Smooth muscle cell (in vitro differentiated cells): ENCODE data around the gene BTNL9. TPM values are rescaled to one million over a fixed set of nuclear protein-coding genes. Genes with fewer than 3 reads are reported as not detected.

ENCODE experiments used
- DNase-seq: peaks from one replicate; lab custom pipeline; 2025; ENCODE audit not compliant: unreplicated experiment; lab: John Stamatoyannopoulos, UW
- H2AFZ ChIP-seq: fragments of 200-600 bp; sonication (generic); 2 replicates; pipeline ENCODE4 v1.6.0; 2016; ENCODE audit warnings: antibody characterized with exemption, low read depth, mild to moderate bottlenecking
- H3F3A ChIP-seq: fragments of 200-600 bp; sonication (generic); 2 replicates; pipeline ENCODE4 v1.6.0; 2017; ENCODE audit warnings: antibody characterized with exemption, low read depth
- H3K27ac ChIP-seq: fragments of 200-600 bp; sonication (generic); 2 replicates; pipeline ENCODE4 v1.5.1; 2016; ENCODE audit warnings: low read depth, mild to moderate bottlenecking
- H3K27me3 ChIP-seq: fragments of 200-600 bp; sonication (generic); 2 replicates; pipeline ENCODE4 v1.6.1; 2016; ENCODE audit warnings: low read depth, mild to moderate bottlenecking
- H3K36me3 ChIP-seq: fragments of 200-600 bp; sonication (generic); 2 replicates; pipeline ENCODE4 v1.5.1; 2016; ENCODE audit warnings: low read depth
- H3K4me1 ChIP-seq: fragments of 200-600 bp; sonication (generic); 2 replicates; pipeline ENCODE4 v1.5.1; 2016; ENCODE audit warnings: low read depth
- H3K4me2 ChIP-seq: fragments of 200-600 bp; sonication (generic); 2 replicates; pipeline ENCODE4 v1.6.0; 2016; ENCODE audit warnings: mild to moderate bottlenecking
- H3K4me3 ChIP-seq: fragments of 200-600 bp; sonication (generic); 2 replicates; pipeline ENCODE4 v1.5.1; 2016; ENCODE audit warnings: mild to moderate bottlenecking
- H3K79me2 ChIP-seq: fragments of 200-600 bp; sonication (generic); 2 replicates; pipeline ENCODE4 v1.6.0; 2016; ENCODE audit warnings: low read depth, mild to moderate bottlenecking
- H3K9ac ChIP-seq: fragments of 200-600 bp; sonication (generic); 2 replicates; pipeline ENCODE4 v1.6.0; 2016; ENCODE audit warnings: low read depth
- H3K9me3 ChIP-seq: fragments of 200-600 bp; sonication (generic); replicated peaks from 2 replicates; pipeline ENCODE4 v1.5.1; 2016; ENCODE audit warnings: low read depth
- H4K20me1 ChIP-seq: fragments of 200-600 bp; sonication (generic); 2 replicates; pipeline ENCODE4 v1.6.0; 2016; ENCODE audit warnings: low read depth
- CTCF ChIP-seq: fragments of 200-600 bp; sonication (generic); IDR thresholded peaks from 2 replicates; pipeline ENCODE4 v1.5.1; 2017; ENCODE audit warnings: borderline replicate concordance, mild to moderate bottlenecking, antibody characterized with exemption; ENCODE audit not compliant: insufficient read depth, poor library complexity, severe bottlenecking
- WGBS: methylation state at CpG from one replicate; pipeline ENCODE4 v1.1.7; 2016; ENCODE audit warnings: low lambda C conversion rate; 5-methylcytosine and 5-hydroxymethylcytosine counted together
- polyA plus RNA-seq: library from polyadenylated mRNA; unstranded; fragments of >200 nt; fragmentation: Nextera tagmentation; extraction: Ambion mirVana; gene quantifications from 2 replicates; pipeline ENCODE4 v1.2.1, GENCODE V29; 2016
- total RNA-seq: library from RNA; depleted of rRNA; stranded (reverse); fragments of >200 nt; gene quantifications from 2 replicates; pipeline ENCODE4 v1.2.3, GENCODE V29; 2014

Gene BTNL9
- total RNA-seq (not detected in 2 replicates), polyA plus RNA-seq (not detected in 2 replicates)

GRCh38 chr5:181039931-181040630 is at the start of gene BTNL9:
TSS of gene BTNL9 (plus strand) at chr5:181040266. CDS start at chr5:181045490, 5,224 bp downstream.
- Histone ChIP-seq H3K4me3 (no peak within 1 kb of the TSS), H3K4me2 (no peak within 1 kb of the TSS), H2AFZ (no peak within 1 kb of the TSS), H3F3A (no peaks in the 10 kb centered on the region), H3K4me1 (no peaks in the 10 kb centered on the region), H3K9me3 (no peaks in the 10 kb centered on the region), H3K79me2 (no peaks in the 10 kb centered on the region), H4K20me1 (no peaks in the 10 kb centered on the region), H3K27ac (no peak within 1 kb of the TSS), H3K27me3 (peaks cover 26% of the 10 kb centered on the region), H3K9ac (no peak within 1 kb of the TSS), H3K36me3 (no peaks in the 10 kb centered on the region)
- TF ChIP-seq CTCF: no peak
- WGBS: 80% methylated on average over 17 of the region's 17 CpGs
- no peak for DNase-seq

- Histone ChIP-seq H3K4me1 (no peaks in the 10 kb centered on the region), H2AFZ (no peak overlapping the region), H3K9ac (no peak overlapping the region), H4K20me1 (no peaks in the 10 kb centered on the region), H3K4me3 (no peak overlapping the region), H3K27me3 (no peaks in the 10 kb centered on the region), H3K79me2 (no peaks in the 10 kb centered on the region), H3K4me2 (no peak overlapping the region), H3K9me3 (no peaks in the 10 kb centered on the region), H3K36me3 (no peaks in the 10 kb centered on the region), H3F3A (no peaks in the 10 kb centered on the region), H3K27ac (no peak overlapping the region)
- no peak for TF ChIP-seq CTCF
- DNase-seq: no peak
- WGBS: 91% methylated on average over 5 of the region's 5 CpGs
Observed at GRCh38 chr5:180990882-180991242, 49.2 kb upstream of the BTNL9 start.

- DNase-seq: no peak
- no peaks in the 10 kb centered on the region for H3F3A ChIP-seq
- H3K36me3 ChIP-seq: no peaks in the 10 kb centered on the region
- no peak overlapping the region for H3K9ac ChIP-seq
- TF ChIP-seq CTCF: no peak
- no peak overlapping the region for H3K27ac ChIP-seq
- H4K20me1 ChIP-seq: no peaks in the 10 kb centered on the region
- no peaks in the 10 kb centered on the region for H3K9me3 ChIP-seq
- no peaks in the 10 kb centered on the region for H3K79me2 ChIP-seq
- H2AFZ ChIP-seq: no peak overlapping the region
- no peaks in the 10 kb centered on the region for H3K4me1 ChIP-seq
- no peak overlapping the region for H3K4me2 ChIP-seq
- peaks cover 5% of the 10 kb centered on the region for H3K27me3 ChIP-seq
- no peak overlapping the region for H3K4me3 ChIP-seq
Observed at GRCh38 chr5:181001947-181002346, 38.1 kb upstream of the BTNL9 start.

GRCh38 chr5:181005791-181006190 is 34.3 kb upstream of the BTNL9 start:
- no peak overlapping the region for H3K9ac ChIP-seq
- no peak overlapping the region for H3K4me2 ChIP-seq
- H4K20me1 ChIP-seq: no peaks in the 10 kb centered on the region
- no peaks in the 10 kb centered on the region for H3K9me3 ChIP-seq
- H3K4me1 ChIP-seq: no peaks in the 10 kb centered on the region
- no peaks in the 10 kb centered on the region for H3K79me2 ChIP-seq
- no peak for TF ChIP-seq CTCF
- no peak for DNase-seq
- H3K4me3 ChIP-seq: no peak overlapping the region
- H3F3A ChIP-seq: no peaks in the 10 kb centered on the region
- no peak overlapping the region for H3K27ac ChIP-seq
- no peak overlapping the region for H2AFZ ChIP-seq
- H3K27me3 ChIP-seq: peaks cover 9% of the 10 kb centered on the region
- H3K36me3 ChIP-seq: no peaks in the 10 kb centered on the region
- WGBS: 83% methylated on average over 9 of the region's 9 CpGs
